Activated naive CD8-positive, alpha-beta T cell treated with anti-CD3 and anti-CD28 coated beads, Interleukin-2, amount 10 ng/mL, durations not matched to agents 7 days and 5 days (primary cell): ENCODE data around the gene ACMSD. TPM values are rescaled to one million over a fixed set of nuclear protein-coding genes. Genes with fewer than 3 reads are reported as not detected.

Experiments
- ATAC-seq: fragments of 150-1000 bp; cut with Tn5 transposase; one replicate; pipeline ENCODE4 v1.10.0; 2021; ENCODE audit warnings: low read depth, moderate library complexity
- POLR2A ChIA-PET: fragments of 350-600 bp; sonication (Branson Sonifier 250); formaldehyde crosslinking; loops from one replicate; lab custom pipeline; 2021; ENCODE audit warnings: antibody characterized with exemption; lab: Charles Lee
- DNase-seq: peaks from one replicate; pipeline ENCODE4 v3.0.0; 2021
- H3K27ac Mint-ChIP-seq: one replicate; pipeline ENCODE4 v1.8.0; 2022; ENCODE audit warnings: mild to moderate bottlenecking, mixed read lengths
- H3K27me3 Mint-ChIP-seq: one replicate; pipeline ENCODE4 v1.8.0; 2022; ENCODE audit warnings: mild to moderate bottlenecking, moderate library complexity, mixed read lengths
- H3K36me3 Mint-ChIP-seq: one replicate; pipeline ENCODE4 v1.8.0; 2021; ENCODE audit warnings: mild to moderate bottlenecking, mixed read lengths
- H3K4me1 Mint-ChIP-seq: one replicate; pipeline ENCODE4 v1.8.0; 2021; ENCODE audit warnings: mixed read lengths
- H3K4me3 Mint-ChIP-seq: one replicate; pipeline ENCODE4 v1.8.0; 2022; ENCODE audit warnings: mild to moderate bottlenecking, moderate library complexity, mixed read lengths
- H3K9me3 Mint-ChIP-seq: one replicate; pipeline ENCODE4 v1.8.0; 2021; ENCODE audit warnings: mixed read lengths
- total RNA-seq, 2 experiments: library from RNA; stranded (reverse); gene quantifications; one replicate each; pipeline ENCODE4 v1.2.3, GENCODE V29; 2021

ACMSD gene
- total RNA-seq, 2 experiments from 2014 or later = not detected

DNA sequence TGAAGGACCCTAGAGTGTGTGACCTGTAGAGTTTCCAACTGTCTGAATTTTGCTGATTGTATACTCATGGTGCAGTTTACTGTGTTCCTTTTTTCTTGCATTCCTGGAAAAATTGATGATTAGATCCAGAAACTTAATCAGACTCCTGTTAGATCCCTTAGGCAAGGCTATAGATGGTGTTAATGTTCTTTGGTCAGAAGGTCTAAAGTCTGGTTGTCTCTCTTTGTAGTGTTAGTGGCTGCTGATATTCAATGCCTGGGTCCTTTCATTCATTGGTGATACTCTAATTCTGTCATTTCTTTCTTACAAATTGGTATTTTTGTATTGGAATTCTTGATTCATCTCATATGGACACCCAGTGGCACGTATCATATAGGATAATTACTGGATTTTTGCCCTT, 86.5 kb downstream of the ACMSD start:
- H3K27ac Mint-ChIP-seq = no peak overlapping the region
- no peak overlapping the region for H3K4me3 Mint-ChIP-seq
- peaks cover 40% of the 10 kb centered on the region for H3K4me1 Mint-ChIP-seq
- no peaks in the 10 kb centered on the region for H3K9me3 Mint-ChIP-seq
- POLR2A ChIA-PET = no interaction called here
- DNase-seq = no peak
- peaks cover 32% of the 10 kb centered on the region for H3K36me3 Mint-ChIP-seq
- no peak for ATAC-seq
- H3K27me3 Mint-ChIP-seq = no peaks in the 10 kb centered on the region

GRCh38 chr2:134926231-134926931, 88.0 kb downstream of the ACMSD start:
- H3K36me3 Mint-ChIP-seq = peaks cover 33% of the 10 kb centered on the region
- H3K27ac Mint-ChIP-seq = no peak overlapping the region
- H3K27me3 Mint-ChIP-seq = no peaks in the 10 kb centered on the region
- peaks cover 41% of the 10 kb centered on the region for H3K4me1 Mint-ChIP-seq
- ATAC-seq = no peak
- no peak for DNase-seq
- POLR2A ChIA-PET = interaction anchor here (0.6 to 1.0 kb wide), 2 partner anchors 9 to 600 kb away, joined by 3 to 6 read pairs; no protein-coding TSS in a partner anchor
- H3K9me3 Mint-ChIP-seq = no peaks in the 10 kb centered on the region
- H3K4me3 Mint-ChIP-seq = no peak overlapping the region

- Mint-ChIP-seq H3K27ac (no peak overlapping the region), H3K4me1 (peaks cover 40% of the 10 kb centered on the region), H3K4me3 (no peak overlapping the region), H3K9me3 (no peaks in the 10 kb centered on the region), H3K36me3 (peaks cover 37% of the 10 kb centered on the region), H3K27me3 (no peaks in the 10 kb centered on the region)
- ATAC-seq (no peak), DNase-seq (no peak)
- POLR2A ChIA-PET = interaction anchor here (1.0 kb wide), 1 partner anchor 9 kb away, joined by 3 read pairs; no protein-coding TSS in a partner anchor
These were observed 88.8 kb downstream of the ACMSD start for GRCh38 chr2:134927195-134927594.

DNA sequence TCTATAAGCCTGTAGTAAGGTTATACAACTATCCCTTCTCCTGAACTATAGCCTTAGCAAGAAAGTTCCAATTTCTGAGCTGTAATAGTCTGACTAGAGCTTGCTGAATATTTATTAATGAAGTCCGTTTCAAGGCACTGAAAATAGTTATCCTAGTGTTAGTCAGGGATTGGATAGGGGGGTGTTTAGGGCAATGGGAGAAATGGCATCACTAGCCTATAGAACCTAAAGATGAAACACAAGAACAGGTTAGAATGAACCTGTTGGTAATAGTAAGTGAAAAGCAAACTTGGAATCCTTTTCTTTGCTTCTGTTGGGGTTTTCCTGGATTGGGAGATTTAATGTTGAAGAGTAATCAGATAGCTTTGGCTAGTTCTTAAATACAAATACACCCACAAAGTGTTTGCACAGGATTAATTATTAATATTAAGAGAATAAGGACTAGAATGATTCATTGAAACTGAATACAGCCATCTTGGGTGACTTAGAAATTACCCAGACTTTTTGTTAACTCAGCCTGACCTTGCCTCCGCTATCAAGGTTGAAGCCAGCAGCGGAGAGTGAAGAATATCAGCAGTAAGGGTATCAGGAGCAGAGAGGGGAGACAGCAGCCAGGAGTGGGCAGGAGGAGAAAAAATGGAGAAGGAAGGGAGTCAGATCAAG, 94.6 kb downstream of the ACMSD start:
- H3K4me3 Mint-ChIP-seq = peak overlapping the region; percentile 27
- DNase-seq (no peak), ATAC-seq (no peak)
- H3K4me1 Mint-ChIP-seq = peaks cover 31% of the 10 kb centered on the region
- POLR2A ChIA-PET = no interaction called here
- H3K36me3 Mint-ChIP-seq = peaks cover 22% of the 10 kb centered on the region
- no peaks in the 10 kb centered on the region for H3K27me3 Mint-ChIP-seq
- peak overlapping the region; percentile 56 for H3K27ac Mint-ChIP-seq
- no peaks in the 10 kb centered on the region for H3K9me3 Mint-ChIP-seq

DNA sequence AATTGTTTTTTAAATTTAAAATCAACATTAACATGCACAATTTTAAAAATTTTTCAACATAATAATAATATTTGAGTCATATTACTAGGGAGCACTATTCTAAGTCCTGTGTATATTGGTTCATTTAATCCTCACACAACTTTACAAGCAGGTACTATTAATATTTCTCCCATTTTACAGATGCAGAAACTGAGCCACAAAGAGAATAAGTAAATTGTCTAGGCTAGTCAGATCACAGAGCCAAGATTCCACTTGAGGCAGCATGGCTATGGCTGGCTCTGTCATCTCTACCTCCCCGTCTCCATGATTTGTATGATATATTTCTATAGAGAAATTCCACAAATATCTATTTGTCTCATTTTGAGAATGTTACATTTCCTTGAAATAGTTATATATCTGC, 95.3 kb downstream of the ACMSD start:
- ATAC-seq (no peak), DNase-seq (no peak)
- POLR2A ChIA-PET = no interaction called here
- no peak overlapping the region for H3K27ac Mint-ChIP-seq
- peaks cover 24% of the 10 kb centered on the region for H3K36me3 Mint-ChIP-seq
- H3K4me1 Mint-ChIP-seq = peaks cover 34% of the 10 kb centered on the region
- no peak overlapping the region for H3K4me3 Mint-ChIP-seq
- no peaks in the 10 kb centered on the region for H3K27me3 Mint-ChIP-seq
- H3K9me3 Mint-ChIP-seq = no peaks in the 10 kb centered on the region

- Mint-ChIP-seq H3K4me3 (peak overlapping the region; percentile 1), H3K27ac (no peak overlapping the region), H3K36me3 (peaks cover 25% of the 10 kb centered on the region), H3K4me1 (peaks cover 34% of the 10 kb centered on the region), H3K9me3 (no peaks in the 10 kb centered on the region), H3K27me3 (no peaks in the 10 kb centered on the region)
- POLR2A ChIA-PET = no interaction called here
- no peak for ATAC-seq
- no peak for DNase-seq
These were observed 95.7 kb downstream of the ACMSD start for GRCh38 chr2:134934150-134934549.

GRCh38 chr2:134934641-134935040, 96.2 kb downstream of the ACMSD start:
- POLR2A ChIA-PET = no interaction called here
- Mint-ChIP-seq H3K36me3 (peaks cover 28% of the 10 kb centered on the region), H3K27me3 (no peaks in the 10 kb centered on the region), H3K4me1 (peaks cover 34% of the 10 kb centered on the region), H3K9me3 (no peaks in the 10 kb centered on the region), H3K4me3 (peak overlapping the region; percentile 1), H3K27ac (no peak overlapping the region)
- no peak for DNase-seq
- no peak for ATAC-seq

- POLR2A ChIA-PET = no interaction called here
- DNase-seq = no peak
- no peaks in the 10 kb centered on the region for H3K9me3 Mint-ChIP-seq
- no peak overlapping the region for H3K27ac Mint-ChIP-seq
- H3K27me3 Mint-ChIP-seq = no peaks in the 10 kb centered on the region
- no peak for ATAC-seq
- peaks cover 30% of the 10 kb centered on the region for H3K36me3 Mint-ChIP-seq
- no peak overlapping the region for H3K4me3 Mint-ChIP-seq
- H3K4me1 Mint-ChIP-seq = peaks cover 27% of the 10 kb centered on the region
These were observed 98.3 kb downstream of the ACMSD start for GRCh38 chr2:134936691-134937090.

- H3K27me3 Mint-ChIP-seq = no peaks in the 10 kb centered on the region
- no peak for ATAC-seq
- POLR2A ChIA-PET = no interaction called here
These were observed 105.1 kb downstream of the ACMSD start for GRCh38 chr2:134943540-134943939.

GRCh38 chr2:134944975-134945374, 106.6 kb downstream of the ACMSD start:
- Mint-ChIP-seq H3K9me3 (no peaks in the 10 kb centered on the region), H3K27ac (no peak overlapping the region), H3K36me3 (peaks cover 45% of the 10 kb centered on the region), H3K4me3 (no peak overlapping the region), H3K4me1 (peaks cover 13% of the 10 kb centered on the region), H3K27me3 (no peaks in the 10 kb centered on the region)
- POLR2A ChIA-PET = no interaction called here
- DNase-seq (no peak), ATAC-seq (no peak)

More at GRCh38 chr2:134943540-134943939, 105.1 kb downstream of the ACMSD start:
- no peaks in the 10 kb centered on the region for H3K9me3 Mint-ChIP-seq
- H3K4me3 Mint-ChIP-seq = no peak overlapping the region
- H3K4me1 Mint-ChIP-seq = peaks cover 10% of the 10 kb centered on the region
- peaks cover 48% of the 10 kb centered on the region for H3K36me3 Mint-ChIP-seq
- no peak for DNase-seq
- H3K27ac Mint-ChIP-seq = no peak overlapping the region

GRCh38 chr2:134946073-134946472, 107.7 kb downstream of the ACMSD start:
- peaks cover 45% of the 10 kb centered on the region for H3K36me3 Mint-ChIP-seq
- DNase-seq = no peak
- H3K4me1 Mint-ChIP-seq = peaks cover 19% of the 10 kb centered on the region
- POLR2A ChIA-PET = no interaction called here
- H3K9me3 Mint-ChIP-seq = no peaks in the 10 kb centered on the region
- no peak overlapping the region for H3K27ac Mint-ChIP-seq
- ATAC-seq = no peak
- H3K4me3 Mint-ChIP-seq = no peak overlapping the region
- H3K27me3 Mint-ChIP-seq = no peaks in the 10 kb centered on the region

DNA sequence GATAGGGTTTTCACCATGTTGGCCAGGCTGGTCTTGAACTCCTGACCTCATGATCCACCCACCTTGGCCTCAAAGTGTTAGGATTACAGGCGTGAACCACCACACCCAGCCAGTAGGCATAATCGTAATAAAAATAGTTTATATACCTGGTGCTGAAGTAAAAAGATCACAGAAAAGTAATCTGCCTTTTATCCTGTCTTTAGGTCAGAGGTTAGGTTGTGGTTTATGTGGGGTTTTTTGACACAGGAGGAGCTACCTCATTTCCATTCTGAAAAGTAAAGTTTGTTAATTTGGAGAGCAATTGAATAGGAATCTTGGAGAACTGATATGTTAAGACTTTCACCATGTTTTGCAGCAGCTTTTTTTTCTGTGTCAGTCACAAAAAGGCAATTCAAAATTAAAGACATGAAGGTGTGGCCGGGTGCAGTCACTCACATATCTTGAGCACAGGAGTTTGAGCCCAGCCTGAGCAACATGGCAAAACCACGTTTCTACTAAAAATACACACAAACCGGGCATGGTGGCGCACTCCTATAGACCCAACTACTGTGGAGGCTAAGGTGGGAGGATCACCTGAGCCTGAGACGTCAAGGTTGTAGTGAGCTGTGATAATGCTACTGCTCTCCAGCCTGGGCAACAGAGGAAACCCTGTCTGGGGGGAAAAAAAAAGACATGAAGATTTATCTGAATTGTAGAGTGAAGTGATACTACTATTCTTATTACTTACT, 111.7 kb downstream of the ACMSD start:
- peak overlapping the region; percentile 49 for H3K27ac Mint-ChIP-seq
- DNase-seq = no peak
- no peak overlapping the region for H3K4me3 Mint-ChIP-seq
- peak; percentile 60 for ATAC-seq
- no peaks in the 10 kb centered on the region for H3K27me3 Mint-ChIP-seq
- H3K4me1 Mint-ChIP-seq = peaks cover 22% of the 10 kb centered on the region
- POLR2A ChIA-PET = no interaction called here
- H3K36me3 Mint-ChIP-seq = peaks cover 58% of the 10 kb centered on the region
- no peaks in the 10 kb centered on the region for H3K9me3 Mint-ChIP-seq

DNA sequence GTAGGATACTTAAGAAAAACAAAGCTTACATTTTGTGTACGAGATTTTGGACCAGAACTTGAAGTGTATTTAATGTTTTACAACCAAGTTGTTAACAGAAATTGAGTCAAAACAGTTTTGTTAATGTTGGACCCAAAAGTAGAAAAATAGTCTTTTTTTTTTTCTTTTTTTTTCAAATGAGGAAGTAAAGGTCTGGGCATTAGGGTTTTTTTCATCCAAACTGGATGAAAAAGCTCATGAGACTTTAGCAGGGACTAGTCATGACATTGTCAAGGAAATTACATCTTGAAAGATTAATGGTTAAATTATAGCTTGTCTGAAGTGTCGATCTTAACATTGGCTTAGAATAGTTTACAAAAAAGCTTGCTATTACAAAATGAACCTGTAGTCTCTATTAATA, 112.5 kb downstream of the ACMSD start:
- peaks cover 20% of the 10 kb centered on the region for H3K4me1 Mint-ChIP-seq
- no peak for DNase-seq
- H3K9me3 Mint-ChIP-seq = no peaks in the 10 kb centered on the region
- H3K4me3 Mint-ChIP-seq = no peak overlapping the region
- no peak overlapping the region for H3K27ac Mint-ChIP-seq
- POLR2A ChIA-PET = interaction anchor here (0.7 kb wide), 1 partner anchor 137 kb away, joined by 3 read pairs; no protein-coding TSS in a partner anchor
- no peak for ATAC-seq
- H3K36me3 Mint-ChIP-seq = peaks cover 53% of the 10 kb centered on the region
- H3K27me3 Mint-ChIP-seq = no peaks in the 10 kb centered on the region
